OCI-LY1 (cell line): ENCODE measurements around the gene MAPK7.

Experiments used
- CTCF ChIP-seq: fragments of 200-600 bp; sonication (generic), shearing (Covaris generic); IDR thresholded peaks from 2 replicates; pipeline ENCODE4 v1.5.1; 2017; ENCODE audit warnings: mild to moderate bottlenecking, antibody characterized with exemption, low read length, moderate library complexity, mixed read lengths
- EZH2 ChIP-seq: fragments of 200-600 bp; sonication (generic), shearing (Covaris generic); IDR thresholded peaks from 2 replicates; pipeline ENCODE4 v1.8.0; 2017; ENCODE audit warnings: borderline replicate concordance, mixed run types, mild to moderate bottlenecking, antibody characterized with exemption, low read length, moderate library complexity, mixed read lengths

GRCh38 chr17:19402171-19402570 lies 23.9 kb downstream of the MAPK7 start:
- TF ChIP-seq CTCF: no peak
- no peak for TF ChIP-seq EZH2
